H1 (cell line): ENCODE results near the gene SLC2A2. TPM values are rescaled to one million over a fixed set of nuclear protein-coding genes. Genes with fewer than 3 reads are reported as not detected.

Source experiments
- polyA plus RNA-seq, 7 experiments: library from polyadenylated mRNA; depleted of rRNA in 3 of 7; stranded (reverse) in 5 of 7; unstranded in 2 of 7; fragments of >200 nt in 5 of 7; fragments of 200-250 nt in 2 of 7; gene quantifications; 1 replicate in 5 of 7; 2 replicates in 1 of 7; 4 replicates in 1 of 7; pipeline versions ENCODE4 v1.2.1 to v1.2.3, GENCODE V29; 2011 to 2013; ENCODE audit warnings: missing spikeins in 2 of 7, mixed read lengths in 2 of 7
- total RNA-seq: library from RNA; stranded (reverse); fragmentation: NEBNext Ultra II Directional; extraction: Animal tissue kit (Norgen Biotek cat#: 25700); gene quantifications from 2 replicates; pipeline ENCODE4 v1.2.1, GENCODE V29; 2021
- TF ChIP-seq, protein P1 (sequence below): fragments of 300-600 bp; sonication (generic); IDR thresholded peaks from 2 replicates; pipeline ENCODE4 v1.7.1; 2012; ENCODE audit warnings: low read length, moderate library complexity, mild to moderate bottlenecking, inconsistent platforms; ENCODE audit not compliant: insufficient replicate concordance
- TF ChIP-seq, protein P2 (sequence below): IDR thresholded peaks from 2 replicates; pipeline ENCODE4 v1.6.1; 2011; ENCODE audit warnings: low read length, improper control_type of control experiment

SLC2A2 gene
- total and polyA plus RNA-seq, 2 of the 8 experiments (the other 6 are each of a cell fraction or from before 2014, with no cell fraction given) = not detected

DNA sequence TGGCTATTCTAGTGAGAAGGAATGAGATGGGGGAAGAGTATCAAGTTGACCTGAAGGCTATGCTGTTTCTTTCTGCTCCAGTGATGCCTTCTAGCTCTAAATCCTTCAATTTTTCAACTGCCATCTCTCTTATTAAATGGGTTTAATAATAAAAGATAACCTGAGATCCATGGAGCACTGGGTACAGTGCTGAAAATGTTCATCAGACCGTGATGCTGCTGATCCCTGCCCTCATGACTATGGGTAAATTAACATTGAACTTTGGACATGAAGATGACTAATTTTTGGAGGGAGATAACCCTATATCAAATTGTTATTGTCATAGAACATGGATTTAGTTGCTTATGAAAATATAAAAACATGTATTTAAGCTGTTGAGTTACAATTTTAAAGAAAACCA lies 27.7 kb upstream of the SLC2A2 start (continued):
- TF ChIP-seq, protein P1, sequence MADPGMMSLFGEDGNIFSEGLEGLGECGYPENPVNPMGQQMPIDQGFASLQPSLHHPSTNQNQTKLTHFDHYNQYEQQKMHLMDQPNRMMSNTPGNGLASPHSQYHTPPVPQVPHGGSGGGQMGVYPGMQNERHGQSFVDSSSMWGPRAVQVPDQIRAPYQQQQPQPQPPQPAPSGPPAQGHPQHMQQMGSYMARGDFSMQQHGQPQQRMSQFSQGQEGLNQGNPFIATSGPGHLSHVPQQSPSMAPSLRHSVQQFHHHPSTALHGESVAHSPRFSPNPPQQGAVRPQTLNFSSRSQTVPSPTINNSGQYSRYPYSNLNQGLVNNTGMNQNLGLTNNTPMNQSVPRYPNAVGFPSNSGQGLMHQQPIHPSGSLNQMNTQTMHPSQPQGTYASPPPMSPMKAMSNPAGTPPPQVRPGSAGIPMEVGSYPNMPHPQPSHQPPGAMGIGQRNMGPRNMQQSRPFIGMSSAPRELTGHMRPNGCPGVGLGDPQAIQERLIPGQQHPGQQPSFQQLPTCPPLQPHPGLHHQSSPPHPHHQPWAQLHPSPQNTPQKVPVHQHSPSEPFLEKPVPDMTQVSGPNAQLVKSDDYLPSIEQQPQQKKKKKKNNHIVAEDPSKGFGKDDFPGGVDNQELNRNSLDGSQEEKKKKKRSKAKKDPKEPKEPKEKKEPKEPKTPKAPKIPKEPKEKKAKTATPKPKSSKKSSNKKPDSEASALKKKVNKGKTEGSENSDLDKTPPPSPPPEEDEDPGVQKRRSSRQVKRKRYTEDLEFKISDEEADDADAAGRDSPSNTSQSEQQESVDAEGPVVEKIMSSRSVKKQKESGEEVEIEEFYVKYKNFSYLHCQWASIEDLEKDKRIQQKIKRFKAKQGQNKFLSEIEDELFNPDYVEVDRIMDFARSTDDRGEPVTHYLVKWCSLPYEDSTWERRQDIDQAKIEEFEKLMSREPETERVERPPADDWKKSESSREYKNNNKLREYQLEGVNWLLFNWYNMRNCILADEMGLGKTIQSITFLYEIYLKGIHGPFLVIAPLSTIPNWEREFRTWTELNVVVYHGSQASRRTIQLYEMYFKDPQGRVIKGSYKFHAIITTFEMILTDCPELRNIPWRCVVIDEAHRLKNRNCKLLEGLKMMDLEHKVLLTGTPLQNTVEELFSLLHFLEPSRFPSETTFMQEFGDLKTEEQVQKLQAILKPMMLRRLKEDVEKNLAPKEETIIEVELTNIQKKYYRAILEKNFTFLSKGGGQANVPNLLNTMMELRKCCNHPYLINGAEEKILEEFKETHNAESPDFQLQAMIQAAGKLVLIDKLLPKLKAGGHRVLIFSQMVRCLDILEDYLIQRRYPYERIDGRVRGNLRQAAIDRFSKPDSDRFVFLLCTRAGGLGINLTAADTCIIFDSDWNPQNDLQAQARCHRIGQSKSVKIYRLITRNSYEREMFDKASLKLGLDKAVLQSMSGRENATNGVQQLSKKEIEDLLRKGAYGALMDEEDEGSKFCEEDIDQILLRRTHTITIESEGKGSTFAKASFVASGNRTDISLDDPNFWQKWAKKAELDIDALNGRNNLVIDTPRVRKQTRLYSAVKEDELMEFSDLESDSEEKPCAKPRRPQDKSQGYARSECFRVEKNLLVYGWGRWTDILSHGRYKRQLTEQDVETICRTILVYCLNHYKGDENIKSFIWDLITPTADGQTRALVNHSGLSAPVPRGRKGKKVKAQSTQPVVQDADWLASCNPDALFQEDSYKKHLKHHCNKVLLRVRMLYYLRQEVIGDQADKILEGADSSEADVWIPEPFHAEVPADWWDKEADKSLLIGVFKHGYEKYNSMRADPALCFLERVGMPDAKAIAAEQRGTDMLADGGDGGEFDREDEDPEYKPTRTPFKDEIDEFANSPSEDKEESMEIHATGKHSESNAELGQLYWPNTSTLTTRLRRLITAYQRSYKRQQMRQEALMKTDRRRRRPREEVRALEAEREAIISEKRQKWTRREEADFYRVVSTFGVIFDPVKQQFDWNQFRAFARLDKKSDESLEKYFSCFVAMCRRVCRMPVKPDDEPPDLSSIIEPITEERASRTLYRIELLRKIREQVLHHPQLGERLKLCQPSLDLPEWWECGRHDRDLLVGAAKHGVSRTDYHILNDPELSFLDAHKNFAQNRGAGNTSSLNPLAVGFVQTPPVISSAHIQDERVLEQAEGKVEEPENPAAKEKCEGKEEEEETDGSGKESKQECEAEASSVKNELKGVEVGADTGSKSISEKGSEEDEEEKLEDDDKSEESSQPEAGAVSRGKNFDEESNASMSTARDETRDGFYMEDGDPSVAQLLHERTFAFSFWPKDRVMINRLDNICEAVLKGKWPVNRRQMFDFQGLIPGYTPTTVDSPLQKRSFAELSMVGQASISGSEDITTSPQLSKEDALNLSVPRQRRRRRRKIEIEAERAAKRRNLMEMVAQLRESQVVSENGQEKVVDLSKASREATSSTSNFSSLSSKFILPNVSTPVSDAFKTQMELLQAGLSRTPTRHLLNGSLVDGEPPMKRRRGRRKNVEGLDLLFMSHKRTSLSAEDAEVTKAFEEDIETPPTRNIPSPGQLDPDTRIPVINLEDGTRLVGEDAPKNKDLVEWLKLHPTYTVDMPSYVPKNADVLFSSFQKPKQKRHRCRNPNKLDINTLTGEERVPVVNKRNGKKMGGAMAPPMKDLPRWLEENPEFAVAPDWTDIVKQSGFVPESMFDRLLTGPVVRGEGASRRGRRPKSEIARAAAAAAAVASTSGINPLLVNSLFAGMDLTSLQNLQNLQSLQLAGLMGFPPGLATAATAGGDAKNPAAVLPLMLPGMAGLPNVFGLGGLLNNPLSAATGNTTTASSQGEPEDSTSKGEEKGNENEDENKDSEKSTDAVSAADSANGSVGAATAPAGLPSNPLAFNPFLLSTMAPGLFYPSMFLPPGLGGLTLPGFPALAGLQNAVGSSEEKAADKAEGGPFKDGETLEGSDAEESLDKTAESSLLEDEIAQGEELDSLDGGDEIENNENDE = no peak
- TF ChIP-seq, protein P2, sequence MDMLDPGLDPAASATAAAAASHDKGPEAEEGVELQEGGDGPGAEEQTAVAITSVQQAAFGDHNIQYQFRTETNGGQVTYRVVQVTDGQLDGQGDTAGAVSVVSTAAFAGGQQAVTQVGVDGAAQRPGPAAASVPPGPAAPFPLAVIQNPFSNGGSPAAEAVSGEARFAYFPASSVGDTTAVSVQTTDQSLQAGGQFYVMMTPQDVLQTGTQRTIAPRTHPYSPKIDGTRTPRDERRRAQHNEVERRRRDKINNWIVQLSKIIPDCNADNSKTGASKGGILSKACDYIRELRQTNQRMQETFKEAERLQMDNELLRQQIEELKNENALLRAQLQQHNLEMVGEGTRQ = no peak
